Measurements from ENCODE around the gene ARID4B. TPM values are rescaled to one million over a fixed set of nuclear protein-coding genes. Genes with fewer than 3 reads are reported as not detected.
"Not testable (repeated sequence)": the region's sequence is repeated elsewhere in the genome, so short reads cannot be mapped to it uniquely, and the experiment has no call there.

Gene ARID4B
- total RNA-seq, 4 donors from 2014 or later, result 29.0 to 54.5 (median 37.4) TPM

DNA sequence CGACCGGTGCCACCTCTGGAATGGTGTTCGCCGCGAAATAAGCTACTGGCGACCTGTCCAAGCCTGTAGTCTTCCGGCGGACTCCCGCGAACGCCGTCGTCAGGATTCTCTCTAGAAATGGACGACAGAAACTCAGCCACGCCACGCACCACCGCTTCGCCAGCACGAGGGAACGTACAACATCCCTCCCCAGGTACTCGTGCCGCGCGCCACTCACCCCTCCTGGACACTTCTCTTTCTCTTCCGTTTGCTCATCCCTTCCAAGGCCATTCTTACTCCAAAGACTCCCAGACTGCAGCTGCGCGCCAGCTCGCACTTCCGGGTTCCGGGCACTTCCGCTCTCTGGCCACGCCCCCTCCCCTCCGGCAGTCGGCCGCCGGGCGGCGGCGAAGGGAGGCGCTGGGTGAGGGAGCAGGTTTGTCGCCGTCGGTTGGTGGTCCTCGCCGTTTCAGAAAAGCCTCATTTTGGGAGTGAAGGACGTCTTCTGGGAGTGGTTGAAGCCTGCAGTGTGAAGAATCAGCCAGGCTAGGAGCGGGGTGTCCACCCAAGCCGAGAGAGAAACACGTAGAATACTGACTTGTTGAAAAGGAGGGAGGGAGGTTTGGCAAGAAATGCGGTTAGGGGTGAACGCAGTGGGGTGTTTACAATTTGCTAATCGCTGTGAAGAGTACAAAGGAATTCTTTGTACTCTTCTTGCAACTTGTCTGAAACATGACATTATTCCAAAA, 166.9 kb downstream of the ARID4B start, which contains the start of gene RBM34:
RBM34 (minus strand) TSS at position 294 of the 728 bp plus-strand sequence; CDS start at position 270, 24 bp downstream.
- TF ChIP-seq, protein P1, sequence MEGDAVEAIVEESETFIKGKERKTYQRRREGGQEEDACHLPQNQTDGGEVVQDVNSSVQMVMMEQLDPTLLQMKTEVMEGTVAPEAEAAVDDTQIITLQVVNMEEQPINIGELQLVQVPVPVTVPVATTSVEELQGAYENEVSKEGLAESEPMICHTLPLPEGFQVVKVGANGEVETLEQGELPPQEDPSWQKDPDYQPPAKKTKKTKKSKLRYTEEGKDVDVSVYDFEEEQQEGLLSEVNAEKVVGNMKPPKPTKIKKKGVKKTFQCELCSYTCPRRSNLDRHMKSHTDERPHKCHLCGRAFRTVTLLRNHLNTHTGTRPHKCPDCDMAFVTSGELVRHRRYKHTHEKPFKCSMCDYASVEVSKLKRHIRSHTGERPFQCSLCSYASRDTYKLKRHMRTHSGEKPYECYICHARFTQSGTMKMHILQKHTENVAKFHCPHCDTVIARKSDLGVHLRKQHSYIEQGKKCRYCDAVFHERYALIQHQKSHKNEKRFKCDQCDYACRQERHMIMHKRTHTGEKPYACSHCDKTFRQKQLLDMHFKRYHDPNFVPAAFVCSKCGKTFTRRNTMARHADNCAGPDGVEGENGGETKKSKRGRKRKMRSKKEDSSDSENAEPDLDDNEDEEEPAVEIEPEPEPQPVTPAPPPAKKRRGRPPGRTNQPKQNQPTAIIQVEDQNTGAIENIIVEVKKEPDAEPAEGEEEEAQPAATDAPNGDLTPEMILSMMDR (IDR thresholded peaks at IDR 0.05), result no peak
- DNase-seq (ENCODE audit: low spot score), result peak; percentile 75
- peak; percentile 96 for ATAC-seq (ENCODE audit: low FRiP score)

GRCh38 chr1:235160383-235160956, 167.5 kb downstream of the ARID4B start:
- no peak for DNase-seq (ENCODE audit: low spot score)
- TF ChIP-seq, protein P1 (IDR thresholded peaks at IDR 0.05), result no peak
- peak; percentile 46 for ATAC-seq (ENCODE audit: low FRiP score)

- not testable (repeated sequence) for ATAC-seq (ENCODE audit: low FRiP score); DNase-seq (ENCODE audit: low spot score)
Observed at GRCh38 chr1:235159930-235160329, 168.0 kb downstream of the ARID4B start.

DNA sequence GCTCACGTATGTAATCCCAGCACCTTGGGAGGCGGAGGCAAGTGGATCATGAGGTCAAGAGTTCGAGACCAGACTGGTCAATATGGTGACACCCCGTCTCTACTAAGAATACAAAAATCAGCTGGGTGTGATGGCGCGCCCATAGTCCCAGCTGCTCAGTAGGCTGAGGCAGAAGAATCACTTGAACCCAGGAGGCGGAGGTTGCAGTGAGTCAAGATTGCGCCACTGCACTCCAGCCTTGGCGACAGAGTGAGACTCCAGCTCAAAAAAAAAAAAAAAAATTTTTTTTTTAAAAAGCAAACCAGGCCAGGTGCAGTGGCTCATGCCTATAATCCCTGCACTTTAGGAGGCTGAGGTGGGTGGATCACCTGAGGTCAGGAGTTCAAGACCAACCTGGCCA, 168.7 kb downstream of the ARID4B start:
- not testable (repeated sequence) for DNase-seq (ENCODE audit: low spot score); ATAC-seq (ENCODE audit: low FRiP score)

- TF ChIP-seq, protein P1 (IDR thresholded peaks at IDR 0.05), result no peak
Observed at GRCh38 chr1:235158680-235159079, 169.3 kb downstream of the ARID4B start.

DNA sequence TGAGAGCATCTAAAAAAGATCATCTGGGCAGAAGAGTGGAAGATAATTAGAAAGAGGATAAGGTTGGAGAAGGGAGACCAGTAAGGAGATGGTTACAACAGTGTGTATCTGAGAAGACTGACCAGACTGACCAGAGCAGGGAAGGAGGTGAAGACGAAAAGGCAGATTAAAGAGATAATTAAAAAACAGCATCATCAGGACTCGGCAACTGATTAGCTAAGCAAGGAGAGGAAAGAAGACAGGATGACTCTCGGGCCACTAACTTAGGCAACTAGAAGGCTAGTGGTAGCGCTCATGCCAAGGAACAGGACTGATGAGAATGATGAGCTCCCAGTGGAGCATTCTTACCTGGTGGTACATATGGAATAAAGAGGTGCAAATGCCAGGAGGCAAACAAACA, 170.8 kb downstream of the ARID4B start:
- DNase-seq (ENCODE audit: low spot score) (no peak), ATAC-seq (ENCODE audit: low FRiP score) (no peak)
- TF ChIP-seq, protein P1 (IDR thresholded peaks at IDR 0.05), result no peak

More at GRCh38 chr1:235158680-235159079, 169.3 kb downstream of the ARID4B start:
- no peak for DNase-seq (ENCODE audit: low spot score)
- no peak for ATAC-seq (ENCODE audit: low FRiP score)

- TF ChIP-seq, protein P1 (IDR thresholded peaks at IDR 0.05), result no peak
- ATAC-seq (ENCODE audit: low FRiP score) (no peak), DNase-seq (ENCODE audit: low spot score) (no peak)
Observed at GRCh38 chr1:235156740-235157139, 171.2 kb downstream of the ARID4B start.

DNA sequence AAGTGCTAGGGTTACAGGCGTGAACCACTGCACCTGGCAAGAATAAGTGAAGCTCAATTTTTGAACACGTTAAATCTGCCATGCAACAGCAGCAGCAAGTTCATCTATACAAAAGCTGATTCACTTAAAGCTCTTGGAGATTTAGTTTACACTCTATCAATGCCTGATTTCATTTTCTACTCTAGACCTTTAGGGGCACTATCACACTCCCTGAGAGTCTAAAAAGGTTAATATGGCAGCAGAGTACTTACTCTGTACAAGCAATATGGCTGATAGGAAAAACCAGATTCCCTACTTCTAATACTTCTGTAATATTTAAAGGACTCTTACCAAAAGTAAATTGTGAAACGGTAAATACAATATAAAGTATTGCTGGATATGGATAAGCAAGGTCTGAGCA, 171.7 kb downstream of the ARID4B start:
- no peak for ATAC-seq (ENCODE audit: low FRiP score)
- no peak for DNase-seq (ENCODE audit: low spot score)
- TF ChIP-seq, protein P1 (IDR thresholded peaks at IDR 0.05), result no peak
